LNCaP clone FGC (cell line): ENCODE data around the gene IMP3.
"Not testable (repeated sequence)": the region's sequence is repeated elsewhere in the genome, so short reads cannot be mapped to it uniquely, and the experiment has no call there.

ENCODE experiments used
- DNase-seq: peaks from one replicate; pipeline ENCODE4 v3.0.0-alpha.2; 2011; ENCODE audit warnings: low read depth
- H3K4me3 ChIP-seq: 2 replicates; pipeline ENCODE4 v1.5.1; 2011; ENCODE audit warnings: mild to moderate bottlenecking, low read depth, low read length, control low read depth
- TF ChIP-seq, protein P1 (sequence below): IDR thresholded peaks from 2 replicates; pipeline ENCODE4 v1.5.1; 2012; ENCODE audit warnings: mild to moderate bottlenecking; ENCODE audit not compliant: control insufficient read depth, insufficient read depth; ENCODE audit errors: extremely low read depth

The IMP3 gene

GRCh38 chr15:75641179-75641503 lies 1.1 kb upstream of the IMP3 start:
- TF ChIP-seq, protein P1, sequence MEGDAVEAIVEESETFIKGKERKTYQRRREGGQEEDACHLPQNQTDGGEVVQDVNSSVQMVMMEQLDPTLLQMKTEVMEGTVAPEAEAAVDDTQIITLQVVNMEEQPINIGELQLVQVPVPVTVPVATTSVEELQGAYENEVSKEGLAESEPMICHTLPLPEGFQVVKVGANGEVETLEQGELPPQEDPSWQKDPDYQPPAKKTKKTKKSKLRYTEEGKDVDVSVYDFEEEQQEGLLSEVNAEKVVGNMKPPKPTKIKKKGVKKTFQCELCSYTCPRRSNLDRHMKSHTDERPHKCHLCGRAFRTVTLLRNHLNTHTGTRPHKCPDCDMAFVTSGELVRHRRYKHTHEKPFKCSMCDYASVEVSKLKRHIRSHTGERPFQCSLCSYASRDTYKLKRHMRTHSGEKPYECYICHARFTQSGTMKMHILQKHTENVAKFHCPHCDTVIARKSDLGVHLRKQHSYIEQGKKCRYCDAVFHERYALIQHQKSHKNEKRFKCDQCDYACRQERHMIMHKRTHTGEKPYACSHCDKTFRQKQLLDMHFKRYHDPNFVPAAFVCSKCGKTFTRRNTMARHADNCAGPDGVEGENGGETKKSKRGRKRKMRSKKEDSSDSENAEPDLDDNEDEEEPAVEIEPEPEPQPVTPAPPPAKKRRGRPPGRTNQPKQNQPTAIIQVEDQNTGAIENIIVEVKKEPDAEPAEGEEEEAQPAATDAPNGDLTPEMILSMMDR, result no peak
- H3K4me3 ChIP-seq, result peak overlapping the region; percentile 98
- no peak for DNase-seq

GRCh38 chr15:75640483-75641178 lies 607 bp upstream of the IMP3 start:
- peak overlapping the region; percentile 98 for H3K4me3 ChIP-seq
- TF ChIP-seq, protein P1, result peak; percentile 43
- DNase-seq, result no peak

GRCh38 chr15:75639191-75639708 lies 774 bp downstream of the IMP3 start:
- no peak for DNase-seq
- H3K4me3 ChIP-seq, result peak overlapping the region; percentile 98
- TF ChIP-seq, protein P1, result no peak

DNA sequence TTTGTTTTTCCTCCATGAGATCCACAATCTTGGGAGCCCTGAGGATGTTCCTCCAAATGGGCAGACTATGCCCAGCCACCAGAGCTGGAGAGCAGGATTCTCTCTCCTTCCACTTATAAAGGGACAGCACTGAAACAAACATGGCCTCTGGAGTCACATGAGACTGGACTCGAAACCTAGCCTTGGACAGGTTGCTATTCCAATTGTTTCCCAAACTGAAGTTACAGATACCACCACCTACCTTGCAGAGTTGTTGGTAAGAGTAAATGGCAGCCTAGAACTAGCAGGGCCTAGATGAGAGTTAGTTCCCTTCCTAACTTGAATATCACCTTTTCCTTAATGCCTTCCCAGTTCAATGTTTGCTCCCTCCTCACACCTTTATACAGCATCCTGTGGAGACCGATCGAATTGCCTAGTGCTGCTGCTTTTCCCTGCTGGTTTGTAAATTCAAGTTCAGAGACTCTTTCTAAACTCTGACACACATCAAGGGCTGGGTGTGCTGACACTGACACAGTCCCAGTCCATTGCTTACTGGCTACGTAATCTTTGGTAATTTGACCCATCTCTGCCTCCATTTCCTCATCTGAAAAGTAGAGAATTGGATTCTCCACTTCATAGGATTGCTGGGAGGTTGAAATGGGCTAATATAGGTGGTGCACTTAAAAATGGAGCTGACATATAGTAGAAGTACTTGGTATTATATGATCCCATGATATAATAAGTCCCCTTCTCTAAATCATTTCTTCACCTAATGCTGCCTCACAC lies 2.6 kb downstream of the IMP3 start:
- DNase-seq, result no peak
- TF ChIP-seq, protein P1, result no peak
- peak overlapping the region; percentile 98 for H3K4me3 ChIP-seq

DNA sequence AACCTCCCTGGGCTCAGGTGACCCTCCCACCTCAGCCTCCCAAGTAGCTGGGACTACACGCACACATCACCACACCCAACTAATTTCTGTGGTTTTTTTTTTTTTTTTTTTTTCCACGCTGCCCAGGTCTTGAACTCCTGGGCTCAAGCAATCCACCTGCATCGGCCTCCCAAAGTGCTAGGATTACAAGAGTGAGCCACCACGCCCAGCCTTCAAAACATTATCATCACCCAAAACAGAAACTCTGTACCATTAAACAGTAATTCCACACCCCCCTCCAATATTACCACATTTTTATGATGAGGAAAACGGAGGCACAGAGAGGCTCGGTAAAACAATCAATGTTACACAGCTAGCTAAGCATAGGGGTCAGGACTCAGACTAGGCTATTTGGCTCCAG lies 4.0 kb downstream of the IMP3 start:
- no peak overlapping the region for H3K4me3 ChIP-seq
- no peak for DNase-seq
- TF ChIP-seq, protein P1, result no peak

DNA sequence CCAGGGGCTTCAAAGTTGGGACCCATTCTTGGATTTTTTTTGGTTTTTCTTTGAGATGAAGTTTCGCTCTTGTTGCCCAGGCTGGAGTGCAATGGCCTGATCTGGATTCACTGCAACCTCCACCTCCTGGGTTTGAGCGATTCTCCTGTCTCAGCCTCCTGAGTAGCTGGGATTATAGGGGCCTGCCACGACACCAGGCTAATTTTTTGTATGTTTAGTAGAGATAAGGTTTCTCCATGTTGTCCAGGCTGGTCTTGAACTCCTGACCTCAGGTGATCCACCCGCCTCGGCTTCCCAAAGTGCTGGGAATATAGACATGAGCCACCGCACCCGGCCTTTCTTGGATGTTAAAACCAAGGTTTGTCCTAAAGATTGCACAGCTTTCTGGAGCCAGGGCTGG lies 6.1 kb downstream of the IMP3 start:
- not testable (repeated sequence) for H3K4me3 ChIP-seq, DNase-seq

GRCh38 chr15:75631935-75632334 lies 8.1 kb downstream of the IMP3 start:
- H3K4me3 ChIP-seq, result no peak overlapping the region
- TF ChIP-seq, protein P1, result no peak
- no peak for DNase-seq
